Lower leg skin (tissue), 3 donors: Measurements from ENCODE around the gene CSNK1G2.

Experiments used
- POLR2A ChIP-seq, 2 donors: fragments of 450-650 bp; IDR thresholded peaks; one replicate each; pipeline ENCODE4 v1.6.1; 2016 to 2017; ENCODE audit warnings: antibody characterized with exemption in 2 of 2, mild to moderate bottlenecking in 1 of 2, moderate library complexity in 1 of 2
- TF ChIP-seq, protein P1 (sequence below), 3 donors: fragments of 450-650 bp; IDR thresholded peaks; one replicate each; pipeline ENCODE4 v1.5.1; 2016; ENCODE audit warnings: antibody characterized with exemption in 3 of 3, mild to moderate bottlenecking in 3 of 3, moderate library complexity in 2 of 3

DNA sequence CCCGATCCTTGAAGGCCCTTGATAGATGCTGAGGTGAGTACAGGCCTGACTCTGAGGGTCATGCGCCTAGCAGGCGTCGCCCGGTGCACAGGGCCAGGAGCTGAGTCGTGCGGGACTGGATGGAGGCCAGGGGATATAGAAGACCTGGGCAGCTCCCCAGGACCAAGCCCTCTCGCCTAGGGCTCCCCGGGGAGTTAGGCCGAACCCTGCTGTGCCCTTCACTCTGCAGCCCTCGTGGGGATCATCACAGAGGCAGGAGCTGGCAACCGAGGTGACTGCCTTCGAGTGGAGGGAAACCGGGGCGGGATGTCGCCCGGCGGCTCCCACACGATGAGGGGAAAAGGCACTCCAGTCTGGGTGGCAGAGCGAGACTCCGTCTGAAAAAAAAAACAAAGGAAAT is 11.7 kb downstream of the CSNK1G2 start:
- TF ChIP-seq, protein P1, sequence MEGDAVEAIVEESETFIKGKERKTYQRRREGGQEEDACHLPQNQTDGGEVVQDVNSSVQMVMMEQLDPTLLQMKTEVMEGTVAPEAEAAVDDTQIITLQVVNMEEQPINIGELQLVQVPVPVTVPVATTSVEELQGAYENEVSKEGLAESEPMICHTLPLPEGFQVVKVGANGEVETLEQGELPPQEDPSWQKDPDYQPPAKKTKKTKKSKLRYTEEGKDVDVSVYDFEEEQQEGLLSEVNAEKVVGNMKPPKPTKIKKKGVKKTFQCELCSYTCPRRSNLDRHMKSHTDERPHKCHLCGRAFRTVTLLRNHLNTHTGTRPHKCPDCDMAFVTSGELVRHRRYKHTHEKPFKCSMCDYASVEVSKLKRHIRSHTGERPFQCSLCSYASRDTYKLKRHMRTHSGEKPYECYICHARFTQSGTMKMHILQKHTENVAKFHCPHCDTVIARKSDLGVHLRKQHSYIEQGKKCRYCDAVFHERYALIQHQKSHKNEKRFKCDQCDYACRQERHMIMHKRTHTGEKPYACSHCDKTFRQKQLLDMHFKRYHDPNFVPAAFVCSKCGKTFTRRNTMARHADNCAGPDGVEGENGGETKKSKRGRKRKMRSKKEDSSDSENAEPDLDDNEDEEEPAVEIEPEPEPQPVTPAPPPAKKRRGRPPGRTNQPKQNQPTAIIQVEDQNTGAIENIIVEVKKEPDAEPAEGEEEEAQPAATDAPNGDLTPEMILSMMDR (IDR thresholded peaks at IDR 0.05): no peak
- TF ChIP-seq POLR2A (IDR thresholded peaks at IDR 0.05): no peak
